Coronary artery (tissue), 2 donors: ENCODE results near the gene ALDH7A1.

ENCODE experiments used
- DNase-seq: peaks from one replicate; pipeline ENCODE4 v3.0.0-alpha.2; 2017; ENCODE audit warnings: low spot score
- H3K27ac ChIP-seq, 2 donors: fragments of 200-600 bp; sonication (generic); one replicate each; pipeline ENCODE4 v1.5.1; 2016 to 2019
- H3K4me3 ChIP-seq: fragments of 200-600 bp; sonication (generic); 2 replicates; pipeline ENCODE4 v1.5.1; 2016; ENCODE audit warnings: mild to moderate bottlenecking, moderate library complexity
- TF ChIP-seq, protein P1 (sequence below): fragments of 200-600 bp; sonication (generic); IDR thresholded peaks from one replicate; pipeline ENCODE4 v1.5.1; 2019; ENCODE audit warnings: antibody characterized with exemption

Gene ALDH7A1

DNA sequence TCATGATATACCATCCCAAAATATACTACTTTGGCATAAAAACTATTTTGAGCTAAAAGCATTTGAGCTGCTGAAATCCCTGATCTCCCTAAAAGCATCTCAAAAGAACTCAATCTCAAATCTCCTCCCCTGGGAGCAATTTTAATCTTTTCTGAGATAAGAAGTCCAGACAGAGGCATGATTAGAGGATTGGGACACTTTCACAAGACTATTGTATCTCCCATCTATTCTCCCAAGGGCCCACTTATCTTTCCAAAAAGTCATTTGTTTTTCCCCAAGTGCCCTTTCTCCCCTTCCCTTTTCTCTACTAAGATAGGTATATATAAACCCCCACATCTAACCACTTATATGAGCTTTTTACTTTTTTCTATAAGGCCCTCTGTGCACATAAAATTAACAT is 79.7 kb downstream of the ALDH7A1 start:
- no peak for DNase-seq

DNA sequence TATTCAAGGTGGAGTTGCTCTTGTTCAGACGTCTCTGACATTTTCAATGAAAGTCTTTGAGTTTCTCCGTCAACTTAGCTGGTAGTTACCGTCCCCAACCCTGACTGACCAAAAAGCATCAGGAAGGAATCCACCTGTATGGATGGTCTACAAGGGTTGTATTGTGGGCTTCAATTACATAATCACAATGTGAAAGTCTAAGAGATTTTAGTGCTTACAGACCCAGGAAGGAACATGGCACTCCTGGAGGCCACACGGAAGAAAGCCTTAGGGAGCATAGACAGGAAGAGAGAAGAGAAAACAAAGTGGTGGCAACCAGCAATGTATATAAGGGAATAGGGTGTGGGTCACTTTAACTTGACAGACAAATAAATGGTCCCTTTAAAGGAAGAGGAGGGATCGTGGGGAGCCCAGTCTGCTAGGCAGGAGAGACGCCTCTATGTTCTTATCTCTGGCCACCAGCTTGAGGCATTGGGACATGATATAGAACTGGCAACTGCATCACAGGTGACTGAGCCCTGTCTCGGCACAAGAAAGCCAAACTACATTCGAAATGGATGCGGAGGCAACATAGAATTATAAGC is 80.4 kb downstream of the ALDH7A1 start:
- H3K27ac ChIP-seq = peak overlapping the region in 1 of 2 donors; percentile 23
- no peak for DNase-seq
- TF ChIP-seq, protein P1, sequence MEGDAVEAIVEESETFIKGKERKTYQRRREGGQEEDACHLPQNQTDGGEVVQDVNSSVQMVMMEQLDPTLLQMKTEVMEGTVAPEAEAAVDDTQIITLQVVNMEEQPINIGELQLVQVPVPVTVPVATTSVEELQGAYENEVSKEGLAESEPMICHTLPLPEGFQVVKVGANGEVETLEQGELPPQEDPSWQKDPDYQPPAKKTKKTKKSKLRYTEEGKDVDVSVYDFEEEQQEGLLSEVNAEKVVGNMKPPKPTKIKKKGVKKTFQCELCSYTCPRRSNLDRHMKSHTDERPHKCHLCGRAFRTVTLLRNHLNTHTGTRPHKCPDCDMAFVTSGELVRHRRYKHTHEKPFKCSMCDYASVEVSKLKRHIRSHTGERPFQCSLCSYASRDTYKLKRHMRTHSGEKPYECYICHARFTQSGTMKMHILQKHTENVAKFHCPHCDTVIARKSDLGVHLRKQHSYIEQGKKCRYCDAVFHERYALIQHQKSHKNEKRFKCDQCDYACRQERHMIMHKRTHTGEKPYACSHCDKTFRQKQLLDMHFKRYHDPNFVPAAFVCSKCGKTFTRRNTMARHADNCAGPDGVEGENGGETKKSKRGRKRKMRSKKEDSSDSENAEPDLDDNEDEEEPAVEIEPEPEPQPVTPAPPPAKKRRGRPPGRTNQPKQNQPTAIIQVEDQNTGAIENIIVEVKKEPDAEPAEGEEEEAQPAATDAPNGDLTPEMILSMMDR = no peak
- no peak overlapping the region for H3K4me3 ChIP-seq

More for the DNA sequence above, 79.7 kb downstream of the ALDH7A1 start:
- Histone ChIP-seq H3K27ac (no peak overlapping the region), H3K4me3 (no peak overlapping the region)
- TF ChIP-seq, protein P1 = no peak

GRCh38 chr5:126514131-126514557 is 80.9 kb downstream of the ALDH7A1 start:
- Histone ChIP-seq H3K27ac (no peak overlapping the region), H3K4me3 (no peak overlapping the region)
- TF ChIP-seq, protein P1 = no peak
- no peak for DNase-seq

DNA sequence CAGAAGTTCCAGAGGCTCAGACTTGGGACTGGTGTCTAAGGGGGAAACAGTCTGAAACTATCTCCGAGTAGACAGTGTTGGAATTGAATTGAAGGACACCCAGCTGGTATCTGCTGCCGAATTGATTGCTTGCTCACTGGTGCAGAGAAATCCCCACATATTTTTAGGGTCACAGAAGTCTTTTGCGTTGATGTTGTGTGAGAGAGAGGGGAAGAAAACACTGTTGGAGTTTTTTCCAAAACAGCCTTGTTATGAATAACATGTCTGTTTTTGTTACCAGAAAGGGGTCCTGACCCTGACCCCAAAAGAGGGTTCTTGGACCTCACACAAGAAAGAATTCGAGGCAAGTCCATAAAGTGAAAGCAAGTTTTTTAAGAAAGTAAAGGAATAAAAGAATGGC is 81.3 kb downstream of the ALDH7A1 start:
- peak overlapping the region in 1 of 2 donors; percentile 43 for H3K27ac ChIP-seq
- TF ChIP-seq, protein P1 = no peak
- no peak for DNase-seq
- H3K4me3 ChIP-seq = no peak overlapping the region

- TF ChIP-seq, protein P1 = no peak
- no peak overlapping the region for H3K4me3 ChIP-seq
- peak overlapping the region in 1 of 2 donors; percentile 43 for H3K27ac ChIP-seq
Measured at GRCh38 chr5:126513302-126513701, 81.7 kb downstream of the ALDH7A1 start.

GRCh38 chr5:126512451-126512850 is 82.6 kb downstream of the ALDH7A1 start:
- TF ChIP-seq, protein P1 = no peak
- Histone ChIP-seq H3K27ac (no peak overlapping the region), H3K4me3 (no peak overlapping the region)
- no peak for DNase-seq

More at GRCh38 chr5:126513302-126513701, 81.7 kb downstream of the ALDH7A1 start:
- DNase-seq = no peak

GRCh38 chr5:126511961-126512360 is 83.1 kb downstream of the ALDH7A1 start:
- DNase-seq = no peak
- TF ChIP-seq, protein P1 = no peak
- Histone ChIP-seq H3K4me3 (no peak overlapping the region), H3K27ac (no peak overlapping the region)
